GM21367 (cell line): ENCODE data around the gene PPIL6.

Experiments used
- ATAC-seq: cut with Tn5 transposase; IDR thresholded peaks from one replicate; pipeline ENCODE4 v1.9.1; 2021; ENCODE audit not compliant: unreplicated experiment

Gene PPIL6

DNA sequence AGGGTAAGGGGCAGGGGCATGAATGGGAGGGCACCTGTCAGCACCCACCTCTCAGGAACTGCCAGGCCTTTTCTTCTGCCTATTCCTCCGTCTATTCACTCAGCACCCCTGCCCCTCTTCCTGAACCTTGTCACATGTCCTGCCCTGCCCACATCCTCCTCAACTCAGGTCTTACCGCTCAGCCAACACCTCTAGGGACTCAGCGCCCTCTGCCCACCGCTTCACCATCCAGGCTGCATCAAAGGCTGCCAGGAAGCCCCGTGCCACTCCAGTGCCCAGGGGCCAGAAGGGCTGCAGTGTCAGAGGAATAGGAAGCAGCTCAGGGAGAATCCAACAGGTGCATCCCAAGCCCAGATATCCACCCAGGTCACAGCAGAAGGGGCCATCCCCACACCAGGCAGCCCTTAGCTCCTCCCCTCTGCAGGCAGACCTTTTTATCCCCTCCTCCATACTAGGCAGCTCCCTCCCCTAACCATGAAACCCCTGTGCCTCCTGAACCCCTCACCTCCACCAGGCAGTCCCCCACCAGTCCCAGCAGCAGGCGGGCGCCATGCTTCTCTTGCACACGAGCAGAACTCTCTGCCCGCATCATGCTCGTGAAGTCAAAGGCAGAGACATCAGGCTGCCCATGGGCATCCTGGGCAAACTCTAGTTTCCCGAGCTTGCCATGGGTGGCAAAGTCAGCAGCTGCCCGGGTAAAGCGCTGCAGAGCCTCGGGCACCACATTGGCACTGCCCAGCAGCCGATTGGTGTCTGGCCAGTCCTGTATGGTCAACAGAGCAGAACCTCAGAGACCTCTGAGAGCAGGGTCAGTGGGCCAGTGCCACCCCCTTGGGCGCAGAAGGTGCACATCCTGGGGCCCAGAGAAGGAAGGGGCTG is 9.6 kb upstream of the PPIL6 start:
- no peak for ATAC-seq

- ATAC-seq = no peak
Measured at GRCh38 chr6:109449064-109449794, 8.8 kb upstream of the PPIL6 start.

- ATAC-seq = no peak
Measured at GRCh38 chr6:109448615-109449014, 8.2 kb upstream of the PPIL6 start.

- ATAC-seq = no peak
Measured at GRCh38 chr6:109447878-109448555, 7.6 kb upstream of the PPIL6 start.

GRCh38 chr6:109447087-109447486 is 6.7 kb upstream of the PPIL6 start:
- ATAC-seq = no peak

- no peak for ATAC-seq
Measured at GRCh38 chr6:109446541-109446940, 6.1 kb upstream of the PPIL6 start.

DNA sequence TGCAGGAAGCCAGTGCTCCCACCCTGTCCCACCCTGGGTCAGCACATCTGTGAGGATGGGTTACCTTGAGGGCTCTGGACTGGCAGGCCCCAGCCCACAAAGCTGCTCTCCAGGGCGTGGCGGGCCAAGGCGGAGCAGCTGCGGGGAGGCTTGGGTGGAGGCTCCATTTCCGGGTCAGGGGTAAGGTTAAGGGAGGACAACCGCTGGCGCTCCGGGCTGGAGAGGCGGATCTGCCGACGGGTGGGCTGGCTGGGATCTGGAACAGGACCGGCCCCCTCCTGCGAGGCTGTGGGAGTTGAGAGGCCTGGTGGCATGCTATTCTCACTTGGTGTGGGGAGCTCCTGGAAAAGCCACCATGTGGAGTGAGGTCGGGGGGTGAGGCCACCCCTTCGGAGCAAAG is 5.6 kb upstream of the PPIL6 start:
- ATAC-seq = no peak

DNA sequence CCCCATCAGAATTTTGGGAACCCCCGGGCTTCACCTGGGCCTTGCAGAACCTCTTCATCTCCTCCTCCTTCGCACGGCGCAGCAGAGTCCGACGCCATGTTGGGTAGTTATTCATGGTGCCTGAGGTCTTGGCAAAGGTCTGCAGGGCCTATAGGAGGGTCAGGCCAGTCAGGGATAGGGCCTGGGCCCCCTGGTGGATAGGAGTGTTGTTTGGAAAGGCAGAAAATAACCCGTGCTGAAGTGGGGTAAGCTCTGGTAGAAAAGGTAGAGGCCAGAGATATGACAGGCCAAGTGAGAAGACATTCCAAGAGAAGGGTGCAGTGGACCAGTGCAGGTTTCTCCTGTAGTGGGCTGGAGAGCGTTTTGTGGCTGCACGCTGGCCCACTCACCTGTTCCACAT is 5.0 kb upstream of the PPIL6 start:
- no peak for ATAC-seq

DNA sequence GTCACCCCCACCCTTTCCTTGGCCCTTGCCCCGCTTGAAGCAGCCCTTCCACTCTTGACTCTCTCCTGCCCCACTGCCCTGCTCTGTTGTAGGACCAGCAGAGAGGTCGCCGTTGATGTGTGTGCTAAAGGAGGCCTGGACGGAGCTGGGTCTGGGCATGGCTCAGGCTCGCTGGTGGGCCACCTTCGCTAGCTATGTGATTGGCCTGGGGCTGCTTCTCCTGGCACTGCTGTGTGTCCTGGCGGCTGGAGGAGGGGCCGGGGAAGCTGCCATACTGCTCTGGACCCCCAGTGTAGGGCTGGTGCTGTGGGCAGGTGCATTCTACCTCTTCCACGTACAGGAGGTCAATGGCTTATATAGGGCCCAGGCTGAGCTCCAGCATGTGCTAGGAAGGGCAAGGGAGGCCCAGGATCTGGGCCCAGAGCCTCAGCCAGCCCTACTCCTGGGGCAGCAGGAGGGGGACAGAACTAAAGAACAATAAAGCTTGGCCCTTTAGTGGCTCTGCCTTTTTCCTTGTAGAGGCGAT is 3.1 kb upstream of the PPIL6 start:
- ATAC-seq = no peak

DNA sequence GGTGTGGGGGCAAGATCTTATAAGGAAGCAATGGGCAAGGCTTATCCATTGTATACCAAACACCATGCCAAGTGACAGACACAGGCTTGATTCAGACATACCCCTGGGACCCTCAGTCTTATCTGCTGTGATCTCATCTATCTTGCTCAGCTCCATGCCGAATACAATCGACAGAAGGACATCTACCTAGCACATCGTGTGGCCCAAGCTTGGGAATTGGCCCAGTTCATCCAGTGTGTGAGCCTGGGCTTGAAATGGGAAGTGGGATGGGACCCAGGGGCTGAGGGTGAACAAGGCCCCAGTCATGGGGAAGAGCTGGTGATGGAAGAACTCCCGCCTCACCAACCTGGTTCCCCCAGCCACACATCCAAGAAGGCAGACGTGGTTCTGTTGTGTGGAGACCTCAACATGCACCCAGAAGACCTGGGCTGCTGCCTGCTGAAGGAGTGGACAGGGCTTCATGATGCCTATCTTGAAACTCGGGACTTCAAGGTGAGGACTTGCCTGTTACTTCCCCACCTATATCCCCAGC is 2.0 kb upstream of the PPIL6 start:
- ATAC-seq = no peak

DNA sequence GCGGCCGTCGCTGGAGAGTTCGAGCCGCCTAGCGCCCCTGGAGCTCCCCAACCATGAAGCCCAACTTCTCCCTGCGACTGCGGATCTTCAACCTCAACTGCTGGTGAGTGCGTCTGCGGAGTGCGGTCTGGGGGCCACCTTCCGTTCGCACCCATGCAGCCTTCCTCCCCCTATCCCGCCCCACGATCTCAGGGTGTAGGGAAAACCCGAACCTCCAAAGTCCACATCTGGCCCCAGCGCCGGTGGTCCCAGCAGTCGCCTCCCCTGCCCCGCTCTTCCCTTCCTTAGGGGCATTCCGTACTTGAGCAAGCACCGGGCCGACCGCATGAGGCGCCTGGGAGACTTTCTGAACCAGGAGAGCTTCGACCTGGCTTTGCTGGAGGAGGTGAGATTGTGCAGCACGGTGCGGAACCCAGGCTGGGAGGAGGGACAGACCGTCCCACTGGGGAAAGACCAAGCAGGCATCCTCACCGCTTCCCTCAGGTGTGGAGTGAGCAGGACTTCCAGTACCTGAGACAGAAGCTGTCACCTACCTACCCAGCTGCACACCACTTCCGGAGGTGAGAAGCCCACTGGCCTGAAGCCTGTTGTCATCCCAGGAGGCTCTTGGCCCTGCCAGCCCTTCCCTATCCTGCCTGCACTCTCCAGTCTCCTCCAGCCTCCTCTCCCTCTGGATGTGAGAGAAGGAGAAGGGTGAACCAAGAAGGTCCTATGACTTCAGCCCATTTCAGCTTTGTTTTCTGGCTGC is 815 bp upstream of the PPIL6 start:
- ATAC-seq = peak; percentile 13

DNA sequence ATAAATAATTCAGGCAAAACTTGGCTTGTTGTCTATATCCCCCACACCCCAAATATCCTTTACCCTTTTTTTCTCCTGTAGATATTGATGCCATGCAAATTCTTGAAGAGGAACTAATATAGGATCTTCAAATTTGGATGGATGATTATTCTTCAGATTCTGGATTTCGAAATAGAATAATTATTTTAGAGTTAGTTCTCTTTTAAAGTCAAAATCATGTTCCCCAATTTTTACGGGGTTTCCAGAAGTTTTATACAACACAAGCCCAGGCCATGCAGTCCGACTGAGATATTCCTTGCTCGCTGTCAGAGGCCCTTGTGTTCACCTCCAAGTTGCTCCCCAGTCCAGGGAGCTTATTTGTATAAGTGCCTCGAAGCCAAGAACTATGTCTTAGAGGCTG is 4.4 kb downstream of the PPIL6 start:
- no peak for ATAC-seq

DNA sequence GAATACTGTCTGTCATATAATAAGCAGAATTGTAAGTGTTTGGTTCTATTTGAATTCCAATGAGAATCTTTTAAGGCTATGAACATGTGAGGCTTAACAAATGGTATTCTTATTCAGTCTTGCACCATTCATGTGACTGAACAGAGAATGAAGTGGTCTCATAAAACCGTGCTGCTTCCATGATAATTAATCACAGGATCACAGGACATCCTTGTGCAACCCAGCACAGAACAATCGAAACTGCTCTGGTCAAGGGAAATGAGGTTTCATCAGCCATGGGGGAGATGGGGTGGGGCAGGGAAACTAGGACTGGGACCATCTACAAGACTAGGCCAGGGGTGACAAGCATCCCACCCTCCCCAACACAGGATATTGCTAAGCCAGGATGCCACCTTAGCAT is 6.0 kb downstream of the PPIL6 start:
- no peak for ATAC-seq

DNA sequence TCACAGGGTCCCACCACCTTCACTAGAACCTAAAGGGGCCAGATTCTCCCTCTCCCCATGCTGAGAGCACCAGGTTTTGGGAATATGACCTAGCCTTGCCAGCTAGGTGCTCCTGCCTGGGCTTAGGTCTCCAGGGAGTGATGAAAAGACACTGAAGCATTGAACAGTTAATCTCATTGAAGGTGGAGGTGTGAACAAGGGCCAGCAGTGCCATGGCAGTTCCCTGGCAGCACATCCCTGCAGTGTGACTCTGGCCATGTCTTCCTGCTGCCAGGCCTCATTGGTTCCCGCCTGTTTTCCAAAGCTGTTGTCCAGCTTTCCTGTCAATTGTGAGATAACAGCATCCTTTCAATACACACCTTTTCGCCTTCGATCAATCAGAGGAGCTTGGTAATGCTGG is 10.9 kb downstream of the PPIL6 start:
- no peak for ATAC-seq

DNA sequence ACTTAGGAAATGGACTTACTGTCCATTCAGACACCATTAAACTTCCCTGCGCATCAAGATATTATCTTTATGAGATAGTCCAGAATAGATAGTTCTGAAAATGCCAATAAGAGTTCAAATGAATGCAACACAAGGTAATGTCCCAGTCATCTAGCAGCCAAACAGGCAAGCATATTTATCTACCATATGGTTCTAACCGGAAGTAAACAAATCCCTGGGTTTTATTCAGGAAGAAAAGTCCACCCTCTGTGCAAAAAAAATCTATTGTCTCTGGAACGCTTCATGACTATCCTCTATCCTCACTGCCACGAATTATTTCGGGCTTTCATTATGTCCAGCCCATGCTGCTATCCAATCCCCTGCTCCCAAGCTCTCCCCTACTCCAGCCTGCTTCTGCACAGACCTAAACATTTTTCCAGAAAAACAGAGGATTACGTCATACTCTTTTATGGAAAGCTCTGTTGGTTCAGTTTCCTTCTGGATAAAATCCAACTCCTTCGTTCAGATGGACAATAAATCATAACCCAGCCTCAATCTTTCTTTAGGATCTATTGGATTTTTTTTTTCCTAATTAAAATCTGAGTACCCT is 11.4 kb downstream of the PPIL6 start:
- no peak for ATAC-seq

DNA sequence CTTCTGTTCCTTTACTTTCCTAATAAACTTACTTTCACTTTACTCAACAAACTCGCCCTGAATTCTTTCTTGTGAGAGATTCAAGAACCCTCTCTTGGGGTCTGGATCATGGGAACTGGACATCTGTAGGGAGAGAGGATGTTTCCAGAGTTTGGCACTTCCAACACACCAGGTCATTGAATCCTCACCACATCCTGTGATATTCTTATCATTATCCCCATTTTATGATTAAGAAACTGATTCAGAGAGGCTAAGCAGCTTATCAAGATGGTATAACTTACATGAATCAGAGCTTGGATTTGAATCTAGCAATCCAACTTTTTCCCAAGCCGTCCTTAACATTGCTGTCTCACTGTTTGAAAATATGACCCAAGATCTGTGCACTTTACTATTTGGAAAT is 15.5 kb downstream of the PPIL6 start:
- ATAC-seq = no peak

GRCh38 chr6:109421184-109421583 is 19.2 kb downstream of the PPIL6 start:
- no peak for ATAC-seq

GRCh38 chr6:109420751-109421150 is 19.7 kb downstream of the PPIL6 start:
- no peak for ATAC-seq

DNA sequence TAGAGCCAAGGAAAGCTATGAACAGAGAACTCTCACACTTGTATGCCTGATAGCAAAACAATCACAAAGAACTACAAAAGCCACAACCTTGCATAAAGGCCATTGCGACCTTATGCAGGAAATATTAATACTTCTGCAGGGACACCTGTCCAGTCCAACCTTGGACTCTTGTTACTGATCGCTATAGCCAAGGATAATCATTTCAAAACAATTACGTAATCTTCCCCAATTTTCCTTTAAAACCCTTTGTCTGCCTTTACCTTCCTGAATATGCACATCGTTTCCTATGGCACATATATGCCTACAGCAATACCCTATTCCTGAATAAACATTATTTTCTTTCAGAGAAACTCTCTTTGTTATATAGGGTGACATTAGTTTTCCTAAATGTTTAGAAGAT is 22.8 kb downstream of the PPIL6 start:
- no peak for ATAC-seq

GRCh38 chr6:109411034-109411433 is 29.4 kb downstream of the PPIL6 start:
- ATAC-seq = no peak
